ENCODE data around the gene PRF1.
"Not testable (repeated sequence)": the region's sequence is repeated elsewhere in the genome, so short reads cannot be mapped to it uniquely, and the experiment has no call there.

Gene PRF1

GRCh38 chr10:70617798-70618568 is 15.4 kb upstream of the PRF1 start:
- CTCF ChIA-PET, result interaction anchor here (0.6 to 2.4 kb wide), 8 partner anchors 13 to 143 kb away, joined by 3 to 18 read pairs (median 4); no protein-coding TSS in a partner anchor

GRCh38 chr10:70616761-70617160 is 14.2 kb upstream of the PRF1 start:
- DNase-seq (ENCODE audit: low read depth, low spot score), result no peak
- TF ChIP-seq CTCF (IDR thresholded peaks at IDR 0.05; ENCODE audit: insufficient read depth, low read length, missing control alignments), result no peak
- CTCF ChIA-PET, result interaction anchor here (1.0 to 1.6 kb wide), 4 partner anchors 11 to 144 kb away, joined by 3 to 4 read pairs (median 3); no protein-coding TSS in a partner anchor
- no peak overlapping the region for H3K4me3 ChIP-seq (ENCODE audit: low read depth, low read length)
- POLR2A ChIA-PET, result no interaction called here

More at GRCh38 chr10:70617798-70618568, 15.4 kb upstream of the PRF1 start:
- TF ChIP-seq CTCF (IDR thresholded peaks at IDR 0.05; ENCODE audit: insufficient read depth, low read length, missing control alignments), result no peak
- POLR2A ChIA-PET, result interaction anchor here (0.8 to 1.4 kb wide), 3 partner anchors 35 to 66 kb away, joined by 3 to 5 read pairs (median 3); no protein-coding TSS in a partner anchor
- peak; percentile 34 for DNase-seq (ENCODE audit: low read depth, low spot score)
- no peak overlapping the region for H3K4me3 ChIP-seq (ENCODE audit: low read depth, low read length)

- POLR2A ChIA-PET, result no interaction called here
- no peak for DNase-seq (ENCODE audit: low read depth, low spot score)
- CTCF ChIA-PET, result interaction anchor here (1.0 to 1.6 kb wide), 3 partner anchors 12 to 144 kb away, joined by 3 to 4 read pairs (median 3); no protein-coding TSS in a partner anchor
- no peak overlapping the region for H3K4me3 ChIP-seq (ENCODE audit: low read depth, low read length)
- no peak for TF ChIP-seq CTCF (IDR thresholded peaks at IDR 0.05; ENCODE audit: insufficient read depth, low read length, missing control alignments)
Observed at GRCh38 chr10:70615784-70616522, 13.4 kb upstream of the PRF1 start.

- H3K4me3 ChIP-seq (ENCODE audit: low read depth, low read length), result no peak overlapping the region
- no peak for TF ChIP-seq CTCF (IDR thresholded peaks at IDR 0.05; ENCODE audit: insufficient read depth, low read length, missing control alignments)
- DNase-seq (ENCODE audit: low read depth, low spot score), result no peak
- ChIA-PET CTCF (interaction anchor here (1.6 kb wide), 1 partner anchor 13 kb away, joined by 4 read pairs; no protein-coding TSS in a partner anchor), POLR2A (no interaction called here)
Observed at GRCh38 chr10:70615211-70615610, 12.7 kb upstream of the PRF1 start.

- POLR2A ChIA-PET, result not testable (repeated sequence)
Observed at GRCh38 chr10:70614364-70614763, 11.8 kb upstream of the PRF1 start.

GRCh38 chr10:70613941-70614340 is 11.4 kb upstream of the PRF1 start:
- CTCF ChIA-PET, result no interaction called here
- no peak overlapping the region for H3K4me3 ChIP-seq (ENCODE audit: low read depth, low read length)
- no peak for TF ChIP-seq CTCF (IDR thresholded peaks at IDR 0.05; ENCODE audit: insufficient read depth, low read length, missing control alignments)
- no peak for DNase-seq (ENCODE audit: low read depth, low spot score)
- POLR2A ChIA-PET, result no interaction called here

More at GRCh38 chr10:70614364-70614763, 11.8 kb upstream of the PRF1 start:
- CTCF ChIA-PET; H3K4me3 ChIP-seq (ENCODE audit: low read depth, low read length); DNase-seq (ENCODE audit: low read depth, low spot score): not testable (repeated sequence)

All from AG04449 (cell line).